Mesendoderm (in vitro differentiated cells): Measurements from ENCODE around the gene RGS10.

Experiments
- DNase-seq: peaks from one replicate; pipeline ENCODE4 v3.0.0; 2013
- H2AK5ac ChIP-seq: 2 replicates; pipeline ENCODE4 v1.6.1; 2013; ENCODE audit warnings: low read length, inconsistent platforms
- H2BK120ac ChIP-seq: 2 replicates; pipeline ENCODE4 v1.6.1; 2013; ENCODE audit warnings: low read depth, mild to moderate bottlenecking, low read length, moderate library complexity, mixed read lengths
- H2BK15ac ChIP-seq: replicated peaks from 2 replicates; pipeline ENCODE4 v1.6.1; 2013; ENCODE audit warnings: low read depth, mild to moderate bottlenecking, moderate library complexity
- H2BK5ac ChIP-seq: 2 replicates; pipeline ENCODE4 v1.6.1; 2013; ENCODE audit warnings: low read length, inconsistent platforms
- H3K18ac ChIP-seq: 2 replicates; pipeline ENCODE4 v1.6.1; 2013; ENCODE audit warnings: mild to moderate bottlenecking, low read length, mixed read lengths
- H3K23ac ChIP-seq: one replicate; pipeline ENCODE4 v1.6.1; 2013; ENCODE audit warnings: low read length
- H3K27ac ChIP-seq: 2 replicates; pipeline ENCODE4 v1.5.1; 2013; ENCODE audit warnings: low read depth, mild to moderate bottlenecking, inconsistent platforms, low read length, moderate library complexity
- H3K27me3 ChIP-seq: 2 replicates; pipeline ENCODE4 v1.6.1; 2013; ENCODE audit warnings: low read length, control low read depth, mild to moderate bottlenecking, inconsistent platforms; ENCODE audit not compliant: insufficient read depth, poor library complexity
- H3K36me3 ChIP-seq: 2 replicates; pipeline ENCODE4 v1.6.1; 2013; ENCODE audit warnings: low read length, inconsistent platforms; ENCODE audit not compliant: control insufficient read depth, insufficient read depth
- H3K4ac ChIP-seq: one replicate; pipeline ENCODE4 v1.6.1; 2013; ENCODE audit warnings: low read depth, mild to moderate bottlenecking, low read length, moderate library complexity
- H3K4me1 ChIP-seq: 2 replicates; pipeline ENCODE4 v1.6.1; 2013; ENCODE audit warnings: low read depth, low read length, inconsistent platforms; ENCODE audit not compliant: control insufficient read depth
- H3K4me2 ChIP-seq: 2 replicates; pipeline ENCODE4 v1.6.1; 2013; ENCODE audit warnings: low read length
- H3K4me3 ChIP-seq: 2 replicates; pipeline ENCODE4 v1.5.1; 2013; ENCODE audit warnings: mild to moderate bottlenecking, low read length
- H3K56ac ChIP-seq: one replicate; pipeline ENCODE4 v1.6.1; 2013; ENCODE audit warnings: low read length
- H3K79me1 ChIP-seq: 2 replicates; pipeline ENCODE4 v1.6.1; 2013; ENCODE audit warnings: low read length, inconsistent platforms
- H3K79me2 ChIP-seq: 2 replicates; pipeline ENCODE4 v1.6.1; 2013; ENCODE audit warnings: mild to moderate bottlenecking, low read length; ENCODE audit not compliant: control insufficient read depth, insufficient read depth
- H3K9ac ChIP-seq: 2 replicates; pipeline ENCODE4 v1.6.1; 2013; ENCODE audit warnings: low read length, inconsistent platforms
- H4K5ac ChIP-seq: one replicate; pipeline ENCODE4 v1.6.1; 2013; ENCODE audit warnings: low read length
- H4K8ac ChIP-seq: one replicate; pipeline ENCODE4 v1.6.1; 2013; ENCODE audit warnings: low read depth, mild to moderate bottlenecking, control low read depth, low read length, moderate library complexity
- WGBS: extraction: QIAGEN DNeasy Blood & Tissue Kit; methylation state at CpG from one replicate; pipeline ENCODE4 v1.1.7; 2013; ENCODE audit warnings: low lambda C conversion rate, missing lambda C conversion rate; ENCODE audit not compliant: insufficient coverage; ENCODE audit errors: extremely low coverage; 5-methylcytosine and 5-hydroxymethylcytosine counted together

The RGS10 gene

GRCh38 chr10:119505131-119505551 is 37.4 kb downstream of the RGS10 start:
- Histone ChIP-seq H2BK5ac (no peak overlapping the region), H3K4ac (no peak overlapping the region), H2BK15ac (no peak overlapping the region), H2AK5ac (no peak overlapping the region), H3K79me1 (no peaks in the 10 kb centered on the region), H3K79me2 (no peaks in the 10 kb centered on the region), H4K5ac (no peak overlapping the region), H4K8ac (no peak overlapping the region), H3K27me3 (no peaks in the 10 kb centered on the region), H3K9ac (no peak overlapping the region), H3K4me3 (no peak overlapping the region), H3K18ac (no peak overlapping the region), H3K36me3 (no peaks in the 10 kb centered on the region), H3K56ac (no peak overlapping the region), H3K23ac (no peak overlapping the region), H2BK120ac (no peak overlapping the region), H3K4me2 (no peak overlapping the region), H3K4me1 (peaks cover 6% of the 10 kb centered on the region), H3K27ac (no peak overlapping the region)
- no peak for DNase-seq
- no CpG with 5 or more reads among the region's 12 CpGs for WGBS

- Histone ChIP-seq H3K4me3 (no peak overlapping the region), H4K5ac (no peak overlapping the region), H2BK120ac (no peak overlapping the region), H2BK15ac (no peak overlapping the region), H3K23ac (no peak overlapping the region), H2AK5ac (no peak overlapping the region), H3K56ac (no peak overlapping the region), H3K4ac (no peak overlapping the region), H3K4me1 (peaks cover 6% of the 10 kb centered on the region), H3K36me3 (no peaks in the 10 kb centered on the region), H3K9ac (no peak overlapping the region), H3K79me1 (no peaks in the 10 kb centered on the region), H3K79me2 (no peaks in the 10 kb centered on the region), H3K18ac (no peak overlapping the region), H2BK5ac (no peak overlapping the region), H4K8ac (no peak overlapping the region), H3K27ac (no peak overlapping the region), H3K4me2 (no peak overlapping the region), H3K27me3 (no peaks in the 10 kb centered on the region)
- no CpG with 5 or more reads among the region's 10 CpGs for WGBS
- no peak for DNase-seq
These were observed 37.9 kb downstream of the RGS10 start for GRCh38 chr10:119504651-119505050.

GRCh38 chr10:119503821-119504220 is 38.7 kb downstream of the RGS10 start:
- no peak overlapping the region for H3K18ac ChIP-seq
- H2AK5ac ChIP-seq, result no peak overlapping the region
- H3K27me3 ChIP-seq, result no peaks in the 10 kb centered on the region
- no peaks in the 10 kb centered on the region for H3K79me2 ChIP-seq
- peaks cover 6% of the 10 kb centered on the region for H3K4me1 ChIP-seq
- no peak overlapping the region for H2BK120ac ChIP-seq
- no peaks in the 10 kb centered on the region for H3K79me1 ChIP-seq
- no peak overlapping the region for H3K4me3 ChIP-seq
- H2BK15ac ChIP-seq, result no peak overlapping the region
- WGBS, result no CpG with 5 or more reads among the region's 5 CpGs
- no peak overlapping the region for H3K4ac ChIP-seq
- no peaks in the 10 kb centered on the region for H3K36me3 ChIP-seq
- H3K27ac ChIP-seq, result no peak overlapping the region
- H3K56ac ChIP-seq, result no peak overlapping the region
- H2BK5ac ChIP-seq, result no peak overlapping the region
- H4K5ac ChIP-seq, result no peak overlapping the region
- H4K8ac ChIP-seq, result no peak overlapping the region
- no peak overlapping the region for H3K9ac ChIP-seq
- no peak overlapping the region for H3K23ac ChIP-seq
- DNase-seq, result no peak
- no peak overlapping the region for H3K4me2 ChIP-seq

GRCh38 chr10:119502618-119503155 is 39.8 kb downstream of the RGS10 start:
- Histone ChIP-seq H3K36me3 (no peaks in the 10 kb centered on the region), H2BK15ac (no peak overlapping the region), H3K79me1 (no peaks in the 10 kb centered on the region), H3K56ac (peak overlapping the region; percentile 2), H3K9ac (no peak overlapping the region), H2BK5ac (no peak overlapping the region), H3K18ac (no peak overlapping the region), H3K4me1 (peaks cover 6% of the 10 kb centered on the region), H4K5ac (no peak overlapping the region), H4K8ac (no peak overlapping the region), H3K4me2 (no peak overlapping the region), H3K79me2 (no peaks in the 10 kb centered on the region), H3K27ac (no peak overlapping the region), H3K4ac (no peak overlapping the region), H3K4me3 (no peak overlapping the region), H3K27me3 (no peaks in the 10 kb centered on the region), H3K23ac (peak overlapping the region; percentile 89), H2AK5ac (no peak overlapping the region), H2BK120ac (no peak overlapping the region)
- DNase-seq, result no peak
- WGBS, result no CpG with 5 or more reads among the region's 19 CpGs

- H3K27me3 ChIP-seq, result no peaks in the 10 kb centered on the region
- no peak overlapping the region for H3K56ac ChIP-seq
- H2BK120ac ChIP-seq, result no peak overlapping the region
- H3K79me2 ChIP-seq, result no peaks in the 10 kb centered on the region
- no peak overlapping the region for H3K27ac ChIP-seq
- no peak overlapping the region for H3K4me3 ChIP-seq
- no peak overlapping the region for H2BK15ac ChIP-seq
- no peak overlapping the region for H2AK5ac ChIP-seq
- H3K4me1 ChIP-seq, result peaks cover 6% of the 10 kb centered on the region
- DNase-seq, result peak; percentile 51
- H4K8ac ChIP-seq, result no peak overlapping the region
- H3K4ac ChIP-seq, result no peak overlapping the region
- no peak overlapping the region for H4K5ac ChIP-seq
- no peak overlapping the region for H3K18ac ChIP-seq
- H3K9ac ChIP-seq, result no peak overlapping the region
- H3K79me1 ChIP-seq, result no peaks in the 10 kb centered on the region
- WGBS, result no CpG with 5 or more reads among the region's 12 CpGs
- no peak overlapping the region for H3K4me2 ChIP-seq
- H2BK5ac ChIP-seq, result no peak overlapping the region
- no peaks in the 10 kb centered on the region for H3K36me3 ChIP-seq
- no peak overlapping the region for H3K23ac ChIP-seq
These were observed 40.3 kb downstream of the RGS10 start for GRCh38 chr10:119502209-119502608.

- Histone ChIP-seq H3K4me3 (no peak overlapping the region), H3K79me2 (no peaks in the 10 kb centered on the region), H3K27ac (no peak overlapping the region), H3K36me3 (no peaks in the 10 kb centered on the region), H3K4ac (no peak overlapping the region), H2BK15ac (no peak overlapping the region), H3K23ac (no peak overlapping the region), H3K18ac (no peak overlapping the region), H2BK5ac (no peak overlapping the region), H3K27me3 (no peaks in the 10 kb centered on the region), H4K5ac (no peak overlapping the region), H3K9ac (no peak overlapping the region), H3K79me1 (no peaks in the 10 kb centered on the region), H4K8ac (no peak overlapping the region), H2AK5ac (no peak overlapping the region), H3K56ac (no peak overlapping the region), H3K4me2 (no peak overlapping the region), H2BK120ac (no peak overlapping the region), H3K4me1 (peaks cover 6% of the 10 kb centered on the region)
- no CpG with 5 or more reads among the region's 2 CpGs for WGBS
- DNase-seq, result no peak
These were observed 40.8 kb downstream of the RGS10 start for GRCh38 chr10:119501690-119502089.
